Activated CD4-positive, alpha-beta memory T cell treated with anti-CD3 and anti-CD28 coated beads for 36 hours (primary cell): ENCODE measurements around the gene THBS1. TPM values are rescaled to one million over a fixed set of nuclear protein-coding genes. Genes with fewer than 3 reads are reported as not detected.

Source experiments
- CTCF ChIA-PET: fragments of 350-600 bp; sonication (Branson Sonifier 250); formaldehyde crosslinking; loops from one replicate; lab custom pipeline; 2021; ENCODE audit warnings: antibody characterized with exemption, inconsistent platforms; lab: Charles Lee
- POLR2A ChIA-PET: fragments of 350-600 bp; sonication (Branson Sonifier 250); formaldehyde crosslinking; loops from one replicate; lab custom pipeline; 2021; ENCODE audit warnings: antibody characterized with exemption; lab: Charles Lee
- DNase-seq: peaks from one replicate; pipeline ENCODE4 v3.0.0-alpha.2; 2020
- H3K27ac Mint-ChIP-seq: one replicate; pipeline ENCODE4 v1.8.0; 2021; ENCODE audit warnings: mixed read lengths
- H3K27me3 Mint-ChIP-seq: one replicate; pipeline ENCODE4 v1.8.0; 2021; ENCODE audit warnings: mixed read lengths
- H3K36me3 Mint-ChIP-seq: one replicate; pipeline ENCODE4 v1.8.0; 2021; ENCODE audit warnings: mixed read lengths
- H3K4me1 Mint-ChIP-seq: one replicate; pipeline ENCODE4 v1.8.0; 2021; ENCODE audit warnings: low read depth, mixed read lengths
- H3K4me3 Mint-ChIP-seq: one replicate; pipeline ENCODE4 v1.8.0; 2021; ENCODE audit warnings: mild to moderate bottlenecking, mixed read lengths
- H3K9me3 Mint-ChIP-seq: one replicate; pipeline ENCODE4 v1.8.0; 2021; ENCODE audit warnings: mixed read lengths
- intact Hi-C: fragments of 100-400 bp; cut with micrococcal nuclease; formaldehyde crosslinking; loops from one replicate; pipeline ENCODE4 v1.15.1; 2023
- total RNA-seq, 2 experiments: library from RNA; stranded (reverse); gene quantifications; one replicate each; pipeline ENCODE4 v1.2.3, GENCODE V29; 2021

THBS1 gene
- total RNA-seq, 2 experiments from 2014 or later: 0.93 to 1.8 TPM

DNA sequence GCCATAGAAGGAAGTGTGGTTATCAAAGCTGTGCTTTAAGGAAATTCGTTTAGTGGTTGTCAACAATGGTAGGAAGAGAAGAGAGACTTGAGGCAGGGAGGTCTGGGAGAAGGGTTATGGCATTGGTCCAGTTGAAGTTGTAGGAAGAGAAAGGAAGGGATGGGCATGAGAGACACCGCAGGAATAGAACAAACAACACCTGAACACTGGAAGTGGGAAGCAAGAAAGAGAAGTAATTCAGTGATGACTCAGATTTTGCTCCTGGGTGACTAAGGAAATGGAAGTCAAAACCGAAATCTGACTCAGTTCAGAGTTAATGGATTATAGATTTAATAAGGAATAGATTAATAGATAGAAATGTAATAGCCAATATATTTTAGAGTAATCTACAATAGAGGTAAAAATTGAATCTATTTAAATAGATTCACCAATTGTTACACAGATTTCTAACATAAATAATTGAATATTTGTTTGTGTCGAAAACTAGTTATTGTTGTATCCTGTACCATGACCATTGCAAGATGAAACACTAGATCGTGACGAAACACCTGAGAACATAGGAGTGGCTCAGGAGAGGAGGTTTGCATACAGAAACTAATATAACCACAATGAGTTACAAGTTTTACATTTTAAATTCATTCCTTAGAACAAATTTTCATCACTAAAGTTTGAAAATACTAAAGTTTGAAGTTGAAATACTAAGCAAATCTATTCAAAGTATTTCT lies 36.0 kb downstream of the THBS1 start:
- Mint-ChIP-seq H3K27ac (no peak overlapping the region), H3K27me3 (no peaks in the 10 kb centered on the region), H3K4me1 (peaks cover 4% of the 10 kb centered on the region), H3K36me3 (peaks cover 9% of the 10 kb centered on the region), H3K9me3 (peaks cover 20% of the 10 kb centered on the region), H3K4me3 (no peak overlapping the region)
- no peak for DNase-seq
- intact Hi-C loops: no loop called here
- CTCF ChIA-PET: no interaction called here
- POLR2A ChIA-PET: no interaction called here

DNA sequence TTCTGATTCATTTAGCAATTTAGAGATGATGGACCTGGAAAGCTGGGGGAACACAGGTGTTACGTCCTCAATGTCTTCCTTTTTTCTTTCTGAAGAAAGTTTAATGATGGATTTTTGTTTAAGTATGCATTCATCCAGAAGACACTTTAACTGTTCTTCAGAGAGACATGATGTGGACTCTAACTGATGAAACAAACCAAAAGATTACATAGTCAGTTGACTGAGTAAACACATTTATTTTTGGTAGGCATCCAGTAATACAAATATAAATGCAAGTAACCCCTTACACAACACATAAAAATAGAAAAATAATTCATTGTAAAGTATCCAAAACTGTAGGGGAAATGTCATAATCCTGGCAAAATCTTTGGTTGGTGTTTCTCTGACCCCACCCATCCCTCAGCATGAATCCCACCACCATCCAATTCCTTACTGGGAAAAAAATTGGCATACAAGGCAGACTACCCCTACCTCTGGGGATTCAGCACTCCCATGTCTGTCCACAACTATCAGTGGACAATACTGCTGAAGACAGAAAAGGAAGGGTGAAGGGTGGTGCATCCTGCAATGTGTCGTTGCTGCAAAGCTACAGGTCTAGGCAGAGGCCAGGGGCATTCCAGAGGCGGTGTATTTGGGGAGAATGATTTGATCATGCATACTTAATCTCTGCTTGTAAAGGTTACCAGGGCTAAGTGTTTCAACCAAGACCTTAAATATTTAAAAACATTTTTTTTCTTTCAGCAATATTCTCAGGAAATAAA lies 37.4 kb downstream of the THBS1 start:
- ChIA-PET POLR2A (no interaction called here), CTCF (no interaction called here)
- H3K27me3 Mint-ChIP-seq: no peaks in the 10 kb centered on the region
- H3K27ac Mint-ChIP-seq: no peak overlapping the region
- H3K9me3 Mint-ChIP-seq: peaks cover 13% of the 10 kb centered on the region
- H3K36me3 Mint-ChIP-seq: peaks cover 5% of the 10 kb centered on the region
- intact Hi-C loops: no loop called here
- DNase-seq: no peak
- peaks cover 18% of the 10 kb centered on the region for H3K4me1 Mint-ChIP-seq
- no peak overlapping the region for H3K4me3 Mint-ChIP-seq

- Mint-ChIP-seq H3K4me1 (peaks cover 47% of the 10 kb centered on the region), H3K36me3 (peaks cover 6% of the 10 kb centered on the region), H3K27me3 (no peaks in the 10 kb centered on the region), H3K27ac (no peak overlapping the region), H3K9me3 (peaks cover 4% of the 10 kb centered on the region), H3K4me3 (no peak overlapping the region)
- no peak for DNase-seq
- CTCF ChIA-PET: interaction anchor here (0.9 to 2.2 kb wide), 7 partner anchors 23 to 653 kb away, joined by 3 to 6 read pairs (median 3); no protein-coding TSS in a partner anchor
- intact Hi-C loops: loop anchor here (5.0 kb wide), 1 partner anchor 71 kb away; no protein-coding TSS in a partner anchor
- POLR2A ChIA-PET: interaction anchor here (1.7 kb wide), 1 partner anchor 12 kb away, joined by 5 read pairs; no protein-coding TSS in a partner anchor
Observed at GRCh38 chr15:39621210-39621609, 40.3 kb downstream of the THBS1 start.

DNA sequence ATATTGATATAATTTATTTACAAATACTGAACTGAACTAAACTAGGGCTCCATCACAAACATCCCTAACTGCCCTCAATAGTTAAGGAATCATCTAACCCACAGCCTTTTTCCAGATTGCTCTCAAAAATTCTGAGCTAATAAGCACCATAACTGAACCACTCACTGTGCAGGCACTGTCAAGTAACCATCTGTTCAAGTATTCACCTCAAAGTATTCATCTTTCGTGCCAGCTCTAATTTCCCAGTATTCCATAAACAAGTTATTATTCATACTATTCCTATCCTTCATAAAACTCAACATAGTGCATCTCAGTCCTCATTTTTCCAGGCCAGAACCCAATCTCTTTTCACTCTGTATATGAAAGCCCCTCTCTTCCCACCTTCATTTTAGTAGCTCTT lies 41.1 kb downstream of the THBS1 start:
- no peak overlapping the region for H3K27ac Mint-ChIP-seq
- intact Hi-C loops: loop anchor here (2.0 to 5.0 kb wide), 2 partner anchors 70 to 1011 kb away; no protein-coding TSS in a partner anchor
- ChIA-PET CTCF (interaction anchor here (0.9 to 2.8 kb wide), 8 partner anchors 22 to 653 kb away, joined by 3 to 14 read pairs (median 4); partner anchors contain the start of gene THBS1), POLR2A (interaction anchor here (1.7 kb wide), 1 partner anchor 12 kb away, joined by 5 read pairs; no protein-coding TSS in a partner anchor)
- peaks cover 9% of the 10 kb centered on the region for H3K9me3 Mint-ChIP-seq
- peaks cover 50% of the 10 kb centered on the region for H3K4me1 Mint-ChIP-seq
- peaks cover 11% of the 10 kb centered on the region for H3K36me3 Mint-ChIP-seq
- H3K4me3 Mint-ChIP-seq: no peak overlapping the region
- no peaks in the 10 kb centered on the region for H3K27me3 Mint-ChIP-seq
- no peak for DNase-seq

- Mint-ChIP-seq H3K27ac (peak overlapping the region; percentile 96), H3K27me3 (no peaks in the 10 kb centered on the region), H3K9me3 (peaks cover 9% of the 10 kb centered on the region), H3K36me3 (peaks cover 11% of the 10 kb centered on the region), H3K4me1 (peaks cover 57% of the 10 kb centered on the region), H3K4me3 (no peak overlapping the region)
- no peak for DNase-seq
- ChIA-PET CTCF (interaction anchor here (1.1 to 2.8 kb wide), 8 partner anchors 12 to 923 kb away, joined by 3 to 14 read pairs (median 5); partner anchors contain the start of gene THBS1), POLR2A (interaction anchor here (0.6 to 1.8 kb wide), 4 partner anchors 9 to 196 kb away, joined by 3 to 5 read pairs (median 4); no protein-coding TSS in a partner anchor)
- intact Hi-C loops: loop anchor here (1.0 to 5.0 kb wide), 5 partner anchors 8 to 1012 kb away; no protein-coding TSS in a partner anchor
Observed at GRCh38 chr15:39622660-39623516, 42.0 kb downstream of the THBS1 start.

DNA sequence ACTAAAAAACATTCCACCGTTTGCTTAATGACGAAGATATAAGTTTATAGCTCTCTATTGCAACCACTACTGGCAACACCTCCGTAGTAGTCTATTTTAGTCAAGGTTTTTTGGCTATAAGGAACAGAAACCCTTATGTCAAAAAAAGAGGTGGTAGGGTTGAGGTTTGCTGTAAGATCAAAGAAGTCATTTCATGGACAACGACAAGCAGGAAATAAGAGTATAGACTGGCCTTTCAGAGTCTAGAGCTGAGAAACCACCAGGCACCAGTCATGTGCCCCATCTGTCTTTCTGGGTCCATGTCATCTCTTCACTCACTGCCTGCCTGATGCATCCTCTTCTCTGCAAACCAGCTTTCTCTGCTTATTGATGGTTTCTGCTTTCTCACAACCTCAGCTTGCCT lies 42.7 kb downstream of the THBS1 start:
- Mint-ChIP-seq H3K9me3 (peaks cover 9% of the 10 kb centered on the region), H3K27ac (peak overlapping the region; percentile 96), H3K27me3 (no peaks in the 10 kb centered on the region), H3K4me3 (no peak overlapping the region), H3K4me1 (peaks cover 62% of the 10 kb centered on the region), H3K36me3 (peaks cover 11% of the 10 kb centered on the region)
- intact Hi-C loops: loop anchor here (1.0 to 5.0 kb wide), 5 partner anchors 8 to 1013 kb away; no protein-coding TSS in a partner anchor
- ChIA-PET CTCF (interaction anchor here (1.1 to 2.8 kb wide), 6 partner anchors 13 to 923 kb away, joined by 3 to 14 read pairs (median 5); partner anchors contain the start of gene THBS1), POLR2A (interaction anchor here (0.6 to 1.8 kb wide), 3 partner anchors 8 to 197 kb away, joined by 3 to 5 read pairs (median 4); no protein-coding TSS in a partner anchor)
- peak; percentile 77 for DNase-seq

- peak overlapping the region; percentile 96 for H3K27ac Mint-ChIP-seq
- H3K4me1 Mint-ChIP-seq: peaks cover 75% of the 10 kb centered on the region
- DNase-seq: peak; percentile 83
- ChIA-PET CTCF (interaction anchor here (0.8 to 2.8 kb wide), 4 partner anchors 11 to 148 kb away, joined by 3 to 14 read pairs (median 4); partner anchors contain the start of gene THBS1), POLR2A (interaction anchor here (1.0 to 1.8 kb wide), 4 partner anchors 16 to 158 kb away, joined by 3 to 5 read pairs (median 4); partner anchors contain the start of gene FSIP1)
- peaks cover 7% of the 10 kb centered on the region for H3K9me3 Mint-ChIP-seq
- intact Hi-C loops: loop anchor here (1.0 to 5.0 kb wide), 4 partner anchors 67 to 974 kb away; partner anchors contain the start of genes FSIP1 and GPR176
- peaks cover 11% of the 10 kb centered on the region for H3K36me3 Mint-ChIP-seq
- H3K4me3 Mint-ChIP-seq: peak overlapping the region; percentile 65
- H3K27me3 Mint-ChIP-seq: no peaks in the 10 kb centered on the region
Observed at GRCh38 chr15:39624806-39625205, 43.9 kb downstream of the THBS1 start.

DNA sequence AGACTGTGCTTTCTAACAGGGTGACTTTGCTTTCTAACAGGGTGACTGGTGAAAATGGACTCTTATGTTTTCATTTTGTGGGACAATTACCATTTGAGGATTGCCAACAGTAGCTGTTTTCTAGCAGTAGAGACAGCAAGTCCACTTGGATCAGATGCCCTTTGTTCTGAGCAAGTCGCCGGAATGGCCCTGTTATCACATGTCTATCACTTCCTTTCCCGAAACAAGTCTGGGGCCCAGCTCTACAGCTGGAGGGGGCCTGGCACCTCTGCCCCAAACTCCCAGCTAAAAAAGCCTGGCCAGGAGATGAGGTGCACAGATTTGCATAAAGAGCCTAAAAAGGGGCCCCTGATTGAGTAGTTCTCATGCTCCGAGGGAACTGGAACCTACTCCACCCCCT lies 44.6 kb downstream of the THBS1 start:
- H3K4me3 Mint-ChIP-seq: peak overlapping the region; percentile 65
- intact Hi-C loops: loop anchor here (5.0 kb wide), 1 partner anchor 297 kb away; the partner anchor contains the start of gene GPR176
- H3K27me3 Mint-ChIP-seq: no peaks in the 10 kb centered on the region
- H3K27ac Mint-ChIP-seq: peak overlapping the region; percentile 96
- peaks cover 81% of the 10 kb centered on the region for H3K4me1 Mint-ChIP-seq
- POLR2A ChIA-PET: interaction anchor here (1.0 to 1.5 kb wide), 2 partner anchors 16 to 157 kb away, joined by 3 to 4 read pairs; partner anchors contain the start of gene FSIP1
- no peak for DNase-seq
- H3K9me3 Mint-ChIP-seq: peaks cover 6% of the 10 kb centered on the region
- H3K36me3 Mint-ChIP-seq: peaks cover 11% of the 10 kb centered on the region
- CTCF ChIA-PET: interaction anchor here (0.8 to 1.1 kb wide), 5 partner anchors 10 to 148 kb away, joined by 3 to 5 read pairs (median 3); no protein-coding TSS in a partner anchor

DNA sequence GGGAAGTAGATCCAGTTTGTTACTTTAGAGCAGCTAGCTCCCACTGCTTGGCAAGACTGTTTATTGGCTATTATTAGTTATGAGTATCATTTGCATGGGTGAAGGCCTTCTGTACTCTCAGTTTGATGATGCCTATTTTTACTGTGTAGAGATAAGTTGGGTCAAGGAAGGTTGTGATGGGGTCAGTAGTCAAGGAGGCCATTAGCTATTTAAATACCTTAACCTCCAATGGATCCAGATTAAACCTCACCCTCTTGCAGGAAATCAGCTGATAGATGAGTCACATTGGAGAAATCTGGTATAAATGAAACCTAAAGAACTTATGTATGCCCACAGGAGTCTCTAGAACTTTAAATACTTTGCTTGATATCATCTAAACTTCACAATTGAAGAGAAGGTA lies 45.0 kb downstream of the THBS1 start:
- peaks cover 6% of the 10 kb centered on the region for H3K9me3 Mint-ChIP-seq
- CTCF ChIA-PET: interaction anchor here (0.9 to 1.1 kb wide), 2 partner anchors 46 to 131 kb away, joined by 3 to 4 read pairs; no protein-coding TSS in a partner anchor
- H3K27me3 Mint-ChIP-seq: no peaks in the 10 kb centered on the region
- intact Hi-C loops: loop anchor here (5.0 kb wide), 1 partner anchor 296 kb away; the partner anchor contains the start of gene GPR176
- DNase-seq: no peak
- H3K27ac Mint-ChIP-seq: peak overlapping the region; percentile 96
- no peak overlapping the region for H3K4me3 Mint-ChIP-seq
- peaks cover 11% of the 10 kb centered on the region for H3K36me3 Mint-ChIP-seq
- peaks cover 83% of the 10 kb centered on the region for H3K4me1 Mint-ChIP-seq
- POLR2A ChIA-PET: no interaction called here

- no peak overlapping the region for H3K4me3 Mint-ChIP-seq
- H3K4me1 Mint-ChIP-seq: peaks cover 82% of the 10 kb centered on the region
- H3K27ac Mint-ChIP-seq: no peak overlapping the region
- peaks cover 11% of the 10 kb centered on the region for H3K36me3 Mint-ChIP-seq
- H3K9me3 Mint-ChIP-seq: peaks cover 6% of the 10 kb centered on the region
- DNase-seq: no peak
- no peaks in the 10 kb centered on the region for H3K27me3 Mint-ChIP-seq
- ChIA-PET CTCF (interaction anchor here (1.2 to 3.5 kb wide), 2 partner anchors 47 to 129 kb away, joined by 3 to 20 read pairs; partner anchors contain the start of gene THBS1), POLR2A (interaction anchor here (1.0 kb wide), 1 partner anchor 306 kb away, joined by 3 read pairs; no protein-coding TSS in a partner anchor)
- intact Hi-C loops: loop anchor here (2.0 to 5.0 kb wide), 3 partner anchors 201 to 1065 kb away; partner anchors contain the start of gene GPR176
Observed at GRCh38 chr15:39627451-39628143, 46.7 kb downstream of the THBS1 start.
